Activated CD8-positive, alpha-beta T cell treated with anti-CD3 and anti-CD28 coated beads for 36 hours (primary cell): ENCODE data around the gene CORO7. TPM values are rescaled to one million over a fixed set of nuclear protein-coding genes. Genes with fewer than 3 reads are reported as not detected.

Source experiments
- ATAC-seq: fragments of 200-7000 bp; cut with Tn5 transposase; one replicate; pipeline ENCODE4 v1.10.0; 2021; ENCODE audit warnings: mild to moderate bottlenecking, moderate library complexity
- CTCF ChIA-PET: fragments of 350-600 bp; sonication (Branson Sonifier 250); formaldehyde crosslinking; loops from one replicate; lab custom pipeline; 2021; ENCODE audit warnings: antibody characterized with exemption; lab: Charles Lee
- POLR2A ChIA-PET: fragments of 350-600 bp; sonication (Branson Sonifier 250); formaldehyde crosslinking; loops from one replicate; lab custom pipeline; 2021; ENCODE audit warnings: antibody characterized with exemption; lab: Charles Lee
- DNase-seq: peaks from one replicate; pipeline ENCODE4 v3.0.0-alpha.2; 2020
- H3K27ac Mint-ChIP-seq: one replicate; pipeline ENCODE4 v1.8.0; 2021; ENCODE audit warnings: mild to moderate bottlenecking, mixed read lengths
- H3K27me3 Mint-ChIP-seq: one replicate; pipeline ENCODE4 v1.8.0; 2021; ENCODE audit warnings: mixed read lengths
- H3K36me3 Mint-ChIP-seq: one replicate; pipeline ENCODE4 v1.8.0; 2021; ENCODE audit warnings: low read depth, mixed read lengths
- H3K4me1 Mint-ChIP-seq: one replicate; pipeline ENCODE4 v1.8.0; 2021; ENCODE audit warnings: low read depth, mixed read lengths
- H3K4me3 Mint-ChIP-seq: one replicate; pipeline ENCODE4 v1.8.0; 2021; ENCODE audit warnings: mild to moderate bottlenecking, moderate library complexity, mixed read lengths
- H3K9me3 Mint-ChIP-seq: one replicate; pipeline ENCODE4 v1.8.0; 2021; ENCODE audit warnings: mixed read lengths
- intact Hi-C: fragments of 100-400 bp; cut with micrococcal nuclease; formaldehyde crosslinking; loops from one replicate; pipeline ENCODE4 v1.10.0; 2022
- total RNA-seq, 2 experiments: library from RNA; stranded (reverse); gene quantifications; one replicate each; pipeline ENCODE4 v1.2.3, GENCODE V29; 2021
- TF ChIP-seq, protein P1 (sequence below): fragments of 200-600 bp; IDR thresholded peaks from one replicate; pipeline ENCODE4 v1.8.0; 2022; ENCODE audit warnings: antibody characterized with exemption, mild to moderate bottlenecking

Gene CORO7
- total RNA-seq, 2 experiments from 2014 or later = 73.3 to 76.6 TPM

DNA sequence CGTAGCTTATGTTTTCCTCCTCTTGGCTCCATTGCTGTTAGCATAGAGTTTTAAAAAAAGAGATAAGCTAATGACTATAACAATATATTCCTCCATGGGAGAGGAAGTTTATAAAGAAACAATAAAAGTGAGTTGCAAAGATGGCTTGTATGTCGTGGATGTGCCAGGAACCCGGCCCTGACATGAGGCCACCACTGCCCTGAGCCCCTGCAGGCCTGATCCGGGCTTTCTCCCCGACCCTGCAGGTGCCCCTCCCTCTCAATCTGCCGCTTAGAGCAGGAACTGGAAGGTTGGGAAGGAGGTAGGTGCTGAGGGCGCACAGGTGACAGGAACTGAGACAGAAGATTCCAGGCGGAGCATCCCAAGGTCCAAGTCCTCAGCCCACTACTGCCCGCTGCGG lies 76.9 kb downstream of the CORO7 start:
- ChIA-PET POLR2A (interaction anchor here (1.7 kb wide), 1 partner anchor 11 kb away, joined by 5 read pairs; no protein-coding TSS in a partner anchor), CTCF (interaction anchor here (1.4 to 1.5 kb wide), 2 partner anchors 66 to 85 kb away, joined by 3 to 7 read pairs; no protein-coding TSS in a partner anchor)
- Mint-ChIP-seq H3K4me1 (peaks cover 4% of the 10 kb centered on the region), H3K9me3 (no peaks in the 10 kb centered on the region), H3K27me3 (no peaks in the 10 kb centered on the region), H3K4me3 (no peak overlapping the region), H3K27ac (no peak overlapping the region), H3K36me3 (no peaks in the 10 kb centered on the region)
- TF ChIP-seq, protein P1, sequence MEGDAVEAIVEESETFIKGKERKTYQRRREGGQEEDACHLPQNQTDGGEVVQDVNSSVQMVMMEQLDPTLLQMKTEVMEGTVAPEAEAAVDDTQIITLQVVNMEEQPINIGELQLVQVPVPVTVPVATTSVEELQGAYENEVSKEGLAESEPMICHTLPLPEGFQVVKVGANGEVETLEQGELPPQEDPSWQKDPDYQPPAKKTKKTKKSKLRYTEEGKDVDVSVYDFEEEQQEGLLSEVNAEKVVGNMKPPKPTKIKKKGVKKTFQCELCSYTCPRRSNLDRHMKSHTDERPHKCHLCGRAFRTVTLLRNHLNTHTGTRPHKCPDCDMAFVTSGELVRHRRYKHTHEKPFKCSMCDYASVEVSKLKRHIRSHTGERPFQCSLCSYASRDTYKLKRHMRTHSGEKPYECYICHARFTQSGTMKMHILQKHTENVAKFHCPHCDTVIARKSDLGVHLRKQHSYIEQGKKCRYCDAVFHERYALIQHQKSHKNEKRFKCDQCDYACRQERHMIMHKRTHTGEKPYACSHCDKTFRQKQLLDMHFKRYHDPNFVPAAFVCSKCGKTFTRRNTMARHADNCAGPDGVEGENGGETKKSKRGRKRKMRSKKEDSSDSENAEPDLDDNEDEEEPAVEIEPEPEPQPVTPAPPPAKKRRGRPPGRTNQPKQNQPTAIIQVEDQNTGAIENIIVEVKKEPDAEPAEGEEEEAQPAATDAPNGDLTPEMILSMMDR = no peak
- intact Hi-C loops = no loop called here
- no peak for ATAC-seq
- DNase-seq = no peak

DNA sequence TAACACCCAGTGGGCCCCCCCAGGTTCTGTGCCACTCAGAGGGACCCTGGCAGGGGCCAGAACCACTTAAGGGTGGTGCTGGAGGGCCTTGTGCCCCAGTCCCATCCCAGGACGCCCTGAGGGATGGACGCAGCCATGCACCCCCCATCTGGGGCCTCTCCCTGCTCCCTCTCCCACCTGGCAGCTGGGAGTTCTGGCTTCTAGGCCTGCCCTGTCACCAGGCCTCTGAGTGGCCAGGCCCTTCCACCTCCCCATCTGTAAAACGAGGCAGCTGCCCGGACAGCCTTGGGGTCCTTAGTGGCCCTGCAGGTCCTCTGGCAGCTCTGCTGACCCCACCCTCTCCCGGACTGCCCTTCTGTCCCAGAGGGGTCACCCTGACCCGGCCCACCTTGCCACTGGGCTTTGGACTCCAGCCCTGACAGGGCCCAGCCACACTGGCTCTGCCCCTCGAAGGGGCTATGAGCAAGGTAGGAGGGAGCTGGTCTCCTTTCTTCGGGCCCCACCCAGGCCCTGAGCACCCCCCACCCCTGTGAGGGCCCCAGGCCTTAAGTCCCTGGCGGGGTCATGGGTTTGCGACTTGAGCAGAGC lies 77.6 kb downstream of the CORO7 start:
- intact Hi-C loops = no loop called here
- no peak for DNase-seq
- no peak overlapping the region for H3K27ac Mint-ChIP-seq
- H3K27me3 Mint-ChIP-seq = no peaks in the 10 kb centered on the region
- CTCF ChIA-PET = interaction anchor here (0.8 to 1.5 kb wide), 3 partner anchors 21 to 85 kb away, joined by 3 to 7 read pairs (median 3); no protein-coding TSS in a partner anchor
- H3K9me3 Mint-ChIP-seq = no peaks in the 10 kb centered on the region
- no peaks in the 10 kb centered on the region for H3K36me3 Mint-ChIP-seq
- POLR2A ChIA-PET = interaction anchor here (0.9 to 1.7 kb wide), 2 partner anchors 11 to 50 kb away, joined by 3 to 5 read pairs; no protein-coding TSS in a partner anchor
- TF ChIP-seq, protein P1 = no peak
- ATAC-seq = no peak
- no peak overlapping the region for H3K4me3 Mint-ChIP-seq
- H3K4me1 Mint-ChIP-seq = peaks cover 3% of the 10 kb centered on the region

DNA sequence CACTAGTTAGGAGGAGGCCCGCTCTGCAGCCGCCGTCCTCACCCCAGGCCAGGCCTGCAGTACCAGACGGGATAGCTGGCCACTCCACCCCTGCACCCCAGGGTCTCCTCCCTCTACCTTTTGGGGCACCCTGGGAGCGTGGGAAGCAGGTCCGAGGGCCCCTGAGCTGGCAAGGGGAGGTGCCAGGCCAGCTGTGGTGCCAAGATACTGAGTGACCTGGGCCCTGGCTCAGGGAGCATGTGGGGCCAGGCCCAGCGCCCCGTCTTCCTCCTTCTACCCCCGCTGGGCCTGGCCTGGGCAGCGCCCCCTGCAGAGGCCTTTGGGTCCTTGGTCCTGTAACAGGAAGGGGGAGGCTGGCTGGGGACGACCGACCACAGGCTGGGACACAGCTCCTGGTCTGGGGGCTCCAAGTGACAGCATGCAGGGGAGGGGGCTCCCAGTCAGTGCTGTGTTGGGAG lies 78.2 kb downstream of the CORO7 start:
- DNase-seq = no peak

DNA sequence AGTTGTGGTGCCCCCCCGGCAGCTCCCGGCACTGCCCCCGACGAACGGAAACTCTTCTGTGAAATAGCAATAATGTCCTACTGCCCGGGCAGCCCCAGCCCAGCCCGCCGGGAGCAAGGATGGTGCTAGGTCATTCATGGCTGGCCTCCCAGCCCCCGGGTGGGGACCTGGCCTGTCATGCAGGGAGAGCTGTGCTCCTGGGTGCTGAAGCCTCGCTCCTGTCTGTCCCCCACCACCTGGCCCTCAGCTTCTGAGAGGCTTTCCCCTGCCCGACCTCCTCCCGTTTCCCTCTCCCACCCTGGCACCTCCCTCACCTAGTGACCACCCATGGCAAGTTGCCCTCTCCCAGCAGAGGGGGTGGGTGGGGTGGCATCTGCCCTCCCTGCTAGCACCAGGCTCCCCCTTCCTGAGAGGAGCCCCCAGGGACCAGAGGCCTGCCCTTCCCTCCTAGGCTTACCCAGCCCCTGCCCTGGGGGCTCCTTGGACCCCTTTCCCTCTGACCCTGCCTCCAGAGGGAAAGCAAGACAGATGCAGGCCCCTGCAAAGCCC lies 78.8 kb downstream of the CORO7 start:
- Mint-ChIP-seq H3K4me1 (no peaks in the 10 kb centered on the region), H3K36me3 (no peaks in the 10 kb centered on the region), H3K4me3 (no peak overlapping the region), H3K27ac (no peak overlapping the region), H3K27me3 (no peaks in the 10 kb centered on the region), H3K9me3 (no peaks in the 10 kb centered on the region)
- DNase-seq (no peak), ATAC-seq (no peak)
- CTCF ChIA-PET = interaction anchor here (1.1 kb wide), 1 partner anchor 84 kb away, joined by 3 read pairs; no protein-coding TSS in a partner anchor
- TF ChIP-seq, protein P1 = no peak
- intact Hi-C loops = no loop called here
- POLR2A ChIA-PET = interaction anchor here (1.2 kb wide), 1 partner anchor 10 kb away, joined by 4 read pairs; no protein-coding TSS in a partner anchor

More for the DNA sequence above, 78.2 kb downstream of the CORO7 start:
- no peaks in the 10 kb centered on the region for H3K27me3 Mint-ChIP-seq
- no peak overlapping the region for H3K4me3 Mint-ChIP-seq
- CTCF ChIA-PET = interaction anchor here (0.8 to 1.5 kb wide), 3 partner anchors 21 to 84 kb away, joined by 3 to 7 read pairs (median 3); no protein-coding TSS in a partner anchor
- H3K27ac Mint-ChIP-seq = no peak overlapping the region
- TF ChIP-seq, protein P1 = no peak
- no peak for ATAC-seq
- H3K9me3 Mint-ChIP-seq = no peaks in the 10 kb centered on the region
- POLR2A ChIA-PET = interaction anchor here (0.9 to 1.7 kb wide), 3 partner anchors 10 to 49 kb away, joined by 3 to 5 read pairs (median 4); no protein-coding TSS in a partner anchor
- intact Hi-C loops = no loop called here
- no peaks in the 10 kb centered on the region for H3K4me1 Mint-ChIP-seq
- H3K36me3 Mint-ChIP-seq = no peaks in the 10 kb centered on the region
